Measurements from ENCODE around the gene SPEN.
A peak's percentile ranks its signal among the peaks of the same experiment; 100 is the strongest.

SPEN gene

GRCh38 chr1:15959424-15959823, 111.9 kb downstream of the SPEN start:
- no peak overlapping the region for H3K4me3 ChIP-seq (ENCODE audit: low read depth, low read length)

GRCh38 chr1:15959827-15960446, 112.4 kb downstream of the SPEN start:
- no peak overlapping the region for H3K4me3 ChIP-seq (ENCODE audit: low read depth, low read length)

DNA sequence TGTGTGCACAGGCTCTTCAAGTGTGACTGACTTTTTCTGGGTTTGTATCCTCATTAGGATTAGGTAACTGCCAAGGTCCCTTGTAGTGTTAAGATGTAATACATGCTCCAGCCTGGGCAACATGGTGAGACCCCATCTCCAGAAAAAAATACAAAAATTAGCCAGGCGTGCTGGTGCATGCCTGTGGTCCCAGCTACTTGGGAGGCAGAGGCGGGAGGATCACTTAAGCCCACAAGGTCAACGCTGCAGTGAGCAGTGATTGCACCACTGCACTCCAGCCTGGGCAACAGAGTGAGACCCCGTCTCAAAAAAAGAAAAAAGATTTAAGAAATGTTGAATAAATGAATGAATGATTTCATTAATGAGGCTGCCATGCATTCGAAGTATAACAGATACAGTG, 113.3 kb downstream of the SPEN start:
- H3K4me3 ChIP-seq (ENCODE audit: low read depth, low read length) = no peak overlapping the region

- H3K4me3 ChIP-seq (ENCODE audit: low read depth, low read length) = no peak overlapping the region
Measured at GRCh38 chr1:15961492-15961891, 114.0 kb downstream of the SPEN start.

GRCh38 chr1:15962176-15962575, 114.7 kb downstream of the SPEN start:
- no peak overlapping the region for H3K4me3 ChIP-seq (ENCODE audit: low read depth, low read length)

GRCh38 chr1:15962671-15963362, 115.3 kb downstream of the SPEN start:
- H3K4me3 ChIP-seq (ENCODE audit: low read depth, low read length) = no peak overlapping the region

DNA sequence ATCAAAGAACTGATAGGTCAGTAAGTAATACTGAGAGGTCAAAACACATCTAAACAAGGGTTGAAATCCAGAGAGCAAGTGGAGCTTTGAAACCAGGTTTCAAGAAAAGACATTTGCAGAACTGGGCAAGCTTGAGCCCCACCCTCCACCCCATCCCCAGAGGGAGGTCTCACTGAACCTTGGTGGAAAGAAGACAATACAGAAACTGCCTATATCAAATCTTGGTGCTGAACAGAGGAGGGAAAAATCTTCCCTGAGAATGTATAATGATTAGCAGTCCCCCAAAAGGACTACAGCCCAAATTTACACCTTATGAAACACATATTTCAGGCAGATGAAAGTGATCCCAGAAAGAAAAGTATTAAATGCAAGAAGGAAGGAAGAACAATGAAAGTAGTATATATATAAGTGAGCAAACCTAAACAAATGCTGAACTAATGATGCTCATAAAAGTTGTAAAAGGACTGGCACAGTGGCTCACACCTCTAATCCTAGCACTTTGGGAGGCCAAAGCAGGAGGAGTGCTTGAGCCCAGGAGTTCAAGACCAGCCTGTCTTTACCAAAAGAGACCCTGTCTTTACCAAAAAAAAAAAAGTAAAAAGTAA, 116.0 kb downstream of the SPEN start:
- no peak overlapping the region for H3K4me3 ChIP-seq (ENCODE audit: low read depth, low read length)

- H3K4me3 ChIP-seq (ENCODE audit: low read depth, low read length) = no peak overlapping the region
Measured at GRCh38 chr1:15963968-15964648, 116.6 kb downstream of the SPEN start.

DNA sequence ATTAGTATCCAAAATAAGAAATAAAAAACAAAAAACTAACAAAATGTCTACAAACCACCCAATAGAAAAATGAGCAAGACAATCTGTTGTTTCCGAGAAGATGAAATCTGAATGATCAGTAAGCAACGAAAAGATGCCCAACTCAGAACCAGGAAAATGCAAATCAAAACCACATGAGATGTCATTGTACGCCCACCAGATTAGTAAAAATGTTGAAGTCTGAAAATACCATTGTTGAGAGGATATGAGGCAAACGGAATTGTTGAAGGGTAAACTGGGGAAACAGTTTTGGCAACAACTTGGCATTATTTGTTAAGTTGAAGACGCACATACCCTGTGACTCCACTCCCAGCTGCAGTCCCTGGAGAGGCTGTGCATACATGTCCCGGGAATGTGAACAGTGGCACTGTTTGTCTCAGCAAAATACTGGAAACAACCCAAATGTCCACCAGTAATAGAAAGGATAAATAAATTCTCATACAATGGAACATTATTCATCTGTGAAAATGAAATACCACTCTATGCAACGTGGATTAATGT, 117.8 kb downstream of the SPEN start:
- no peak overlapping the region for H3K4me3 ChIP-seq (ENCODE audit: low read depth, low read length)

DNA sequence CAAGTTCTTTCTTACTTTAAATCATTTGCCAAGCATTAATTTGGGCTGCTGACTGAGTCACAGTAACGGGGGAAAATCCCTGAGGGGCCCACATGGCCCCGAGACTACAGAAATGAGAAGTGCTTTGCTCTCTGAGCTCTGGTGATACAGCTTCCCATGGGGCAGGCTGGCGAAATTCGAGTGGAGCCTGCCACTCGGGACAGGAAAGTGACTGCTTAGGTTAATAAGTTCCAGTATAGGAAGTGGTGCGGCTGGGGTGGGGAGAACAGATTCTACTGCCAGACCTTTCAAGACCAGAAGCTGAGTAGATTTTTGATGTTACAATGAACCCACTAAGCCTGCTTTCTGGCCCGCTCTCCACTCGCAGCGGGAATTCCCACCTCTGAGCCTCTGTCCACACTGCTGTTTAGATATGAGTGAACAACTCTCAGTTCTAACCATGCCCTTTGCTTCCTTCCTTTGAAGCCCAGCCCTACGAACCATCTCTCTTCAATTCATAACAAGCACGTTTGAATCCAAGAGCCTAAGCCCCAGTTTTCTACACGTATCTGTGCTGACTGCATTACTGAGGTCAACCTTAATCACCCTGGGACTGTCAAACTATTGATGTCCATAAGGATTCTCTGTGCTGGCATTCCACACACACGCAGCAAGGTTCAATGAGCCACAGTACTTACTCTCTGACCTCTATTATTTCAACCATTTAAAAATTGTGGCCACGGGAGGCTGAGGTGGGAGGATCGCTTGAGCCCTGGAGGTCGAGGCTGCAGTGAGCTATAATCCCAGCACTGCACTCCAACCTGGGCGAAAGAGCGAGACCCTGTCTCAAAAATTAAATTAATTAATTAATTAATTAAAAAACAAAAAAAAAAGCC, 118.8 kb downstream of the SPEN start:
- no peak overlapping the region for H3K4me3 ChIP-seq (ENCODE audit: low read depth, low read length)

DNA sequence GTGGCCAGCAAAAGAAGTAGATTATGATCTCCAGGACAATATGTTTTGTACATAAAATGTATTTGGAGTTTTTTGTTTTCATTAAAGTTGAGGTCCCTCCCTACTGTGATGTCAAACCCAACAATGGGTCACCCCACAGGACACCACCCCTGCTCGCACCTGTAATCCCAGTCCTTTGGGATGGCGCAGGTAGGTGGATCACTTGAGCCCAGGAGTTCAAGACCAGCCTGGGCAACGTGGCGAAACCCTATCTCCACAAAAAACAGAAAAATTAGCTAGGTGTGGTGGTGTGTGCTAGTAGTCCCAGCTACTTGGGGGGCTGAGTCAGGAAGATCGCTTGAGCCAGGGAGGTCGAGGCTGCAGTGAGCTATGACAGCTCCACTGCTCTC, 119.4 kb downstream of the SPEN start:
- H3K4me3 ChIP-seq (ENCODE audit: low read depth, low read length) = no peak overlapping the region

- no peak overlapping the region for H3K4me3 ChIP-seq (ENCODE audit: low read depth, low read length)
Measured at GRCh38 chr1:15968172-15968571, 120.7 kb downstream of the SPEN start.

GRCh38 chr1:15969321-15969880, 121.9 kb downstream of the SPEN start:
- H3K4me3 ChIP-seq (ENCODE audit: low read depth, low read length) = no peak overlapping the region

- H3K4me3 ChIP-seq (ENCODE audit: low read depth, low read length) = no peak overlapping the region
Measured at GRCh38 chr1:15970911-15971310, 123.4 kb downstream of the SPEN start.

DNA sequence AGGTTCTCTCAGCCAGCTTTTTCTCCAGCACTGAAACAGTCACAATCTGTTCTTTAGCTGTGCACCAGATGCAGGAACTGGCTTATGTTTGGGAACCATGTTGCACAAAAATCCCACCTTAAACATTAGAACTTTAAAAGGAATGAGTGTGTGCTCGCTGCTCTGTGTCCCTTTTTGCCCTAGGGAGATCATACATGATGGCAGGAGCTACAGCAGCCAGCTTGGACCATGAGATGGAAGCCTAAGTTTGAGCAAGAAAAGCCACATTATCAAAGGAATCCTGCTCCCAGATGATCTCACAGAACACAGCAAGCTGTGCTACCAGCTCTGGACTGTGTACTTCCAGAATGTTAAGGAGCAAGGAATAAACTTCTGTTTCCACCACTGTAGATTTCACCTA, 124.9 kb downstream of the SPEN start:
- H3K4me3 ChIP-seq (ENCODE audit: low read depth, low read length) = no peak overlapping the region

DNA sequence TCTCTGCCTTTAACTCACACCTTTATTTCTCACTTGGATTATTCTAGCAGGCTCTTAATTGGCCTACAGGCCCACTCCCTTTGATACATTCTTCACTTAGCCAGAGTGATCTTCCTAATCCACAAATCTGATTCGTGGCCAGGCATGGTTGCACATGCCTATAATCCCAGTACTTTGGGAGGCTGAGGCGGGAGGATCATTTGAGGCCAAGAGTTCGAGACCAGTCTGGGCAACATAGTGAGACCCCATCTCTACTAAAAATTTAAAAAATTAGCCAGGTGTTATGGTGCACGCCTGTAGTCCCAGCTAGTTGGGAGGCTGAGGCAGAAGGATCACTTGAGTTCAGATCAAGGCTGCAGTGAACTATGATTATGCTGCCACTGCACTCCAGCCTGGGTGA, 126.3 kb downstream of the SPEN start:
- H3K4me3 ChIP-seq (ENCODE audit: low read depth, low read length) = no peak overlapping the region

DNA sequence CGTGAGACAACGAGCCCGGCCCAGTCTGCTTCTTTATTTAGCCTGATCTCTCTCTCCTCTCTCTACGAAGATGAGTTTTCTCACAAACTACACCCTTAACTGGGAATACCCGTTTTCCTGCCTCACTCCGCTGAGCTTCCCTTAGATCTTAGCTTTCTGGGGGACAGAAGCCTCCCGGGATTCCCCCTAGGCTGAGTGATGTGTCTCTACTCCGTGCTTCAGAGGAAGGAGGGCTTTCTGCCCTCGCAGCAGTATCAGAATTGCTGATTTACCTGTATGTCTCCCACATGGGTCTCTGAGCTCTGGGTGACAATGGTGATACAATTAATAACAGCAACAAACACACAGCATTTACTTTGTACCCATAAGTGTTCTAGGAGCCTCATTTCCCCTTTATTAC, 127.3 kb downstream of the SPEN start:
- peak overlapping the region; percentile 49 for H3K4me3 ChIP-seq (ENCODE audit: low read depth, low read length)

DNA sequence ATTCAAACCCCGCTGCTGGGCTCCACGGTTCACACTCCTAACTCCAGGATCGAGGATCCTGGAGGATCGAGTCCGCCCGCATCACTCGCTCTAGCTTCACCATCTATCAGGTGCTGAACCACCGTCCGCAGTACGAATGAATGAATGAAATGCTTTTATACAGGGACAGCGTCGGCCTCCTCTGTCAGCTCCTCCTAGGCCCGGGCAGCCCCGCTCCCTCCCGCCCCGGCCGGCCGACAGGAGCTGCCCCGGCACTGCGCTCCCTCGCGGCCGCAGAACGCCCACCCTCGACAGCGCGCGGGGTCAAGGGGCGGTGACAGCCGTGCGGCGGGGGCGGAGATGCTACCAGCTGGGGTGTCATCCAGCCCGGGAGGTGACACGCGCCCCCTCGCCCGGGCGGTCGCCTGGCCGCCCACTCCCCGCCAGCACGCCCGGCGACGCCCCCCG, 127.9 kb downstream of the SPEN start:
- peak overlapping the region; percentile 49 for H3K4me3 ChIP-seq (ENCODE audit: low read depth, low read length)

- peak within 1 kb of the TSS; percentile 49 for H3K4me3 ChIP-seq (ENCODE audit: low read depth, low read length)
Measured at GRCh38 chr1:15975805-15976680, 128.5 kb downstream of the SPEN start, which contains the start of gene ZBTB17. TSS of gene ZBTB17 (minus strand) at chr1:15976101. CDS start at chr1:15948495, 27,606 bp downstream.

Measured in iPS-11a (cell line).